Measurements from ENCODE around the gene MRPL21. TPM values are rescaled to one million over a fixed set of nuclear protein-coding genes. Genes with fewer than 3 reads are reported as not detected.

Gene MRPL21
- total and polyA plus RNA-seq, 2 of the 13 experiments (the other 11 are each of a cell fraction or from before 2014, with no cell fraction given) = 61.5 to 100 TPM

- in situ Hi-C loops (cut with HindIII; ENCODE audit: extremely low pct_ligation_motif_present, low pct_unique_long_range_greater_than_20kb) = no loop called here
Measured at GRCh38 chr11:68934666-68935065, 31.0 kb upstream of the MRPL21 start.

More at GRCh38 chr11:68934666-68935065, 31.0 kb upstream of the MRPL21 start:
- DNase-seq (ENCODE audit: low spot score) = no peak
- BruUV-seq (replicated peaks) = no TSS peak
- ChIA-PET CTCF (ENCODE audit: low intra/inter-chr PET ratio, low total read pairs) (no interaction called here), POLR2A (no interaction called here)
- H3K9ac ChIP-seq (ENCODE audit: insufficient read depth, low read depth, low read length) = no peak overlapping the region
- WGBS (ENCODE audit: low lambda C conversion rate) = 97% methylated on average over 12 of the region's 13 CpGs
- H4K20me1 ChIP-seq (ENCODE audit: insufficient read depth, low read length) = no peaks in the 10 kb centered on the region
- no peak overlapping the region for H3K4me2 ChIP-seq (ENCODE audit: low read depth, low read length)
- intact Hi-C loops (cut with micrococcal nuclease; ENCODE audit: unreplicated experiment) = no loop called here
- no peak overlapping the region for H3K4me3 ChIP-seq (replicated peaks in 1 of 3; ENCODE audit: insufficient read depth in 1 of 3, low read depth in 2 of 3, low read length in 3 of 3)
- H3K27me3 ChIP-seq (ENCODE audit: control insufficient read depth in 1 of 2, insufficient read depth in 2 of 2, low read length in 2 of 2) = no peaks in the 10 kb centered on the region; a peak in 1 of 5 replicates
- no peaks in the 10 kb centered on the region for H3K4me1 ChIP-seq (ENCODE audit: insufficient read depth, low read length)
- no peak for ATAC-seq
- no peak overlapping the region for H3K27ac ChIP-seq (ENCODE audit: extremely low read length, insufficient read depth, low read length)
- H3K79me2 ChIP-seq (ENCODE audit: insufficient read depth, low read length) = no peaks in the 10 kb centered on the region
- TF ChIP-seq ZSCAN30 (CRISPR knock-in tag; IDR thresholded peaks at IDR 0.05) (no peak), ZNF597 (CRISPR knock-in tag; IDR thresholded peaks at IDR 0.05) (no peak), TFE3 (CRISPR knock-in tag; IDR thresholded peaks at IDR 0.05) (no peak), ZNF550 (CRISPR knock-in tag; IDR thresholded peaks at IDR 0.05; ENCODE audit: borderline replicate concordance) (no peak), TIGD3 (CRISPR knock-in tag; IDR thresholded peaks at IDR 0.05; ENCODE audit: borderline replicate concordance) (no peak), REST (IDR thresholded peaks at IDR 0.05; ENCODE audit: borderline replicate concordance in 1 of 2, low read depth in 1 of 2, low read length in 2 of 2) (no peak), ZNF451 (CRISPR knock-in tag; IDR thresholded peaks at IDR 0.05) (no peak), ZBTB8A (CRISPR knock-in tag; IDR thresholded peaks at IDR 0.05; ENCODE audit: borderline replicate concordance, low read depth) (no peak), MAZ (IDR thresholded peaks at IDR 0.05; ENCODE audit: borderline replicate concordance, low read depth, low read length) (no peak), MAZ (CRISPR knock-in tag; IDR thresholded peaks at IDR 0.05; ENCODE audit: low read depth) (no peak), SOX6 (IDR thresholded peaks at IDR 0.05) (no peak), SOX6 (CRISPR knock-in tag; IDR thresholded peaks at IDR 0.05) (no peak), ATRX (CRISPR knock-in tag; IDR thresholded peaks at IDR 0.05; ENCODE audit: borderline replicate concordance) (no peak), ZFP36L1 (CRISPR knock-in tag; IDR thresholded peaks at IDR 0.05) (no peak), GABPA (IDR thresholded peaks at IDR 0.05; ENCODE audit: low read depth, low read length) (no peak), GABPA (CRISPR knock-in tag; IDR thresholded peaks at IDR 0.05; ENCODE audit: low read depth) (no peak)
- TF ChIP-seq, protein P1, sequence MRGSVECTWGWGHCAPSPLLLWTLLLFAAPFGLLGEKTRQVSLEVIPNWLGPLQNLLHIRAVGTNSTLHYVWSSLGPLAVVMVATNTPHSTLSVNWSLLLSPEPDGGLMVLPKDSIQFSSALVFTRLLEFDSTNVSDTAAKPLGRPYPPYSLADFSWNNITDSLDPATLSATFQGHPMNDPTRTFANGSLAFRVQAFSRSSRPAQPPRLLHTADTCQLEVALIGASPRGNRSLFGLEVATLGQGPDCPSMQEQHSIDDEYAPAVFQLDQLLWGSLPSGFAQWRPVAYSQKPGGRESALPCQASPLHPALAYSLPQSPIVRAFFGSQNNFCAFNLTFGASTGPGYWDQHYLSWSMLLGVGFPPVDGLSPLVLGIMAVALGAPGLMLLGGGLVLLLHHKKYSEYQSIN (CRISPR knock-in tag; IDR thresholded peaks at IDR 0.05; ENCODE audit: borderline replicate concordance) = no peak
- H3K9me3 ChIP-seq (ENCODE audit: low read length) = no peaks in the 10 kb centered on the region
- no peak overlapping the region for H2AFZ ChIP-seq (ENCODE audit: low read length)
- no peak for FAIRE-seq
- peaks cover 24 to 50% of the 10 kb centered on the region in 2 experiments; a peak in 4 of 5 replicates for H3K36me3 ChIP-seq (replicated peaks in 1 of 2; ENCODE audit: control insufficient read depth in 1 of 2, insufficient read depth in 2 of 2, low read length in 2 of 2)

Data from HepG2 (cell line).